Motor neuron (in vitro differentiated cells): ENCODE data around the gene MAD1L1. TPM values are rescaled to one million over a fixed set of nuclear protein-coding genes. Genes with fewer than 3 reads are reported as not detected.

ENCODE experiments used
- ATAC-seq, 8 experiments: fragments of 200-7000 bp; cut with Tn5 transposase; replicated peaks in 6 of 8; 2 replicates each; pipeline ENCODE4 v1.8.0; 2021; ENCODE audit warnings: mild to moderate bottlenecking in 8 of 8, moderate library complexity in 8 of 8
- H3K27ac ChIP-seq, 2 donors: fragments of 250-450 bp; sonication (Bioruptor Pico); 2 replicates each; pipeline ENCODE4 v1.9.0; 2021; ENCODE audit warnings: antibody characterized with exemption in 2 of 2, mild to moderate bottlenecking in 2 of 2, moderate library complexity in 1 of 2
- H3K4me1 ChIP-seq, 2 donors: fragments of 250-450 bp; sonication (Bioruptor Pico); replicated peaks in 1 of 2; 2 replicates each; pipeline ENCODE4 v1.6.1; 2021; ENCODE audit warnings: antibody characterized with exemption in 2 of 2, mild to moderate bottlenecking in 2 of 2, moderate library complexity in 1 of 2
- H3K4me3 ChIP-seq, 5 donors: fragments of 250-450 bp; sonication (Bioruptor Pico); 2 replicates each; pipeline ENCODE4 v1.9.0; 2021; ENCODE audit warnings: antibody characterized with exemption in 5 of 5, mild to moderate bottlenecking in 5 of 5, moderate library complexity in 4 of 5
- WGBS, 10 experiments: fragments of 450-650 bp; shearing (Covaris generic); methylation state at CpG; one replicate each; pipeline ENCODE4 v1.0.0; 2022; 5-methylcytosine and 5-hydroxymethylcytosine counted together
- in situ Hi-C, 9 experiments: fragments of 400-800 bp; cut with MboI; loops; one replicate each; pipeline ENCODE4 v1.15.0; 2021; ENCODE audit warnings: low sequenced_read_pairs in 9 of 9, low pct_unique_long_range_greater_than_20kb in 2 of 9; ENCODE audit not compliant: unreplicated experiment in 9 of 9
- total RNA-seq, 8 experiments: library from RNA; unstranded; fragments of 300-600 nt; gene quantifications; 2 replicates each; pipeline versions ENCODE4 v1.2.3 to v1.2.4, GENCODE V29; 2022

The MAD1L1 gene
- total RNA-seq, 8 experiments from 2014 or later: 24.0 to 68.8 (median 32.4) TPM

- WGBS, 10 experiments: 88 to 89% methylated on average over 7 of the region's 15 CpGs; no CpG with 5 or more reads in 8 of the 10 experiments
- Histone ChIP-seq H3K27ac (no peak overlapping the region), H3K4me1 (peaks cover 7 to 11% of the 10 kb centered on the region in 2 donors), H3K4me3 (no peak overlapping the region)
- in situ Hi-C loops: no loop called here
- ATAC-seq: no peak
These were observed 269.2 kb downstream of the MAD1L1 start for GRCh38 chr7:1963575-1963974.

- 0 to 100% (median 72%) methylated on average over 1 to 12 of the region's 15 CpGs; no CpG with 5 or more reads in 1 of the 10 experiments for WGBS, 10 experiments
- Histone ChIP-seq H3K4me3 (no peak overlapping the region), H3K27ac (no peak overlapping the region), H3K4me1 (peaks cover 7 to 11% of the 10 kb centered on the region in 2 donors)
- in situ Hi-C loops: no loop called here
- peak in 2 of 8 experiments; percentile 84 to 85 for ATAC-seq
These were observed 271.0 kb downstream of the MAD1L1 start for GRCh38 chr7:1961701-1962276.

GRCh38 chr7:1959305-1959704, 273.4 kb downstream of the MAD1L1 start:
- in situ Hi-C loops: no loop called here
- H3K4me3 ChIP-seq: no peak overlapping the region
- 83 to 100% (median 93%) methylated on average over 2 to 13 of the region's 13 CpGs for WGBS, 10 experiments
- peaks cover 4 to 11% of the 10 kb centered on the region in 2 donors for H3K4me1 ChIP-seq
- no peak for ATAC-seq
- H3K27ac ChIP-seq: no peak overlapping the region

GRCh38 chr7:1957471-1958225, 275.1 kb downstream of the MAD1L1 start:
- no peak overlapping the region for H3K27ac ChIP-seq
- in situ Hi-C loops: no loop called here
- no peak for ATAC-seq
- H3K4me3 ChIP-seq: no peak overlapping the region
- WGBS, 10 experiments: 86 to 98% (median 91%) methylated on average over 2 to 16 of the region's 28 CpGs; no CpG with 5 or more reads in 4 of the 10 experiments
- H3K4me1 ChIP-seq: no peaks in the 10 kb centered on the region

GRCh38 chr7:1956611-1957470, 275.9 kb downstream of the MAD1L1 start:
- in situ Hi-C loops: no loop called here
- WGBS, 10 experiments: 68 to 100% (median 91%) methylated on average over 1 to 12 of the region's 30 CpGs; no CpG with 5 or more reads in 2 of the 10 experiments
- H3K27ac ChIP-seq: no peak overlapping the region
- ATAC-seq: no peak
- no peaks in the 10 kb centered on the region for H3K4me1 ChIP-seq
- no peak overlapping the region for H3K4me3 ChIP-seq

- ATAC-seq: no peak
- H3K4me1 ChIP-seq: peaks cover 0 to 3% of the 10 kb centered on the region in 2 donors
- 100% methylated on average over 1 to 2 of the region's 8 CpGs; no CpG with 5 or more reads in 7 of the 10 experiments for WGBS, 10 experiments
- in situ Hi-C loops: no loop called here
- no peak overlapping the region for H3K4me3 ChIP-seq
- H3K27ac ChIP-seq: no peak overlapping the region
These were observed 276.6 kb downstream of the MAD1L1 start for GRCh38 chr7:1956141-1956540.

GRCh38 chr7:1954366-1955004, 278.3 kb downstream of the MAD1L1 start:
- 60 to 87% (median 80%) methylated on average over 1 to 3 of the region's 22 CpGs; no CpG with 5 or more reads in 7 of the 10 experiments for WGBS, 10 experiments
- in situ Hi-C loops: no loop called here
- Histone ChIP-seq H3K4me3 (no peak overlapping the region), H3K27ac (no peak overlapping the region), H3K4me1 (peaks cover 0 to 3% of the 10 kb centered on the region in 2 donors)
- peak in 2 of 8 experiments; percentile 13 to 17 for ATAC-seq

GRCh38 chr7:1953199-1954190, 279.2 kb downstream of the MAD1L1 start:
- WGBS, 10 experiments: 67 to 98% (median 95%) methylated on average over 3 to 16 of the region's 45 CpGs; no CpG with 5 or more reads in 4 of the 10 experiments
- H3K4me3 ChIP-seq: no peak overlapping the region
- no peak for ATAC-seq
- no peak overlapping the region for H3K27ac ChIP-seq
- in situ Hi-C loops: no loop called here
- H3K4me1 ChIP-seq: peaks cover 2 to 3% of the 10 kb centered on the region in 2 donors

GRCh38 chr7:1952781-1953180, 280.0 kb downstream of the MAD1L1 start:
- in situ Hi-C loops: no loop called here
- no peak overlapping the region for H3K4me3 ChIP-seq
- no peak for ATAC-seq
- peaks cover 3 to 5% of the 10 kb centered on the region in 2 donors for H3K4me1 ChIP-seq
- no peak overlapping the region for H3K27ac ChIP-seq
- WGBS, 10 experiments: 85 to 100% (median 97%) methylated on average over 3 to 5 of the region's 15 CpGs; no CpG with 5 or more reads in 7 of the 10 experiments

- Histone ChIP-seq H3K4me3 (no peak overlapping the region), H3K4me1 (peaks cover 7 to 9% of the 10 kb centered on the region in 2 donors), H3K27ac (no peak overlapping the region)
- WGBS, 10 experiments: 60 to 100% (median 92%) methylated on average over 1 to 17 of the region's 28 CpGs; no CpG with 5 or more reads in 4 of the 10 experiments
- no peak for ATAC-seq
- in situ Hi-C loops: no loop called here
These were observed 280.5 kb downstream of the MAD1L1 start for GRCh38 chr7:1952169-1952760.

GRCh38 chr7:1951600-1951999, 281.1 kb downstream of the MAD1L1 start:
- ATAC-seq: no peak
- H3K4me3 ChIP-seq: no peak overlapping the region
- 97 to 98% methylated on average over 5 to 6 of the region's 17 CpGs; no CpG with 5 or more reads in 8 of the 10 experiments for WGBS, 10 experiments
- in situ Hi-C loops: no loop called here
- no peak overlapping the region for H3K27ac ChIP-seq
- peaks cover 9 to 15% of the 10 kb centered on the region in 2 donors for H3K4me1 ChIP-seq
